ENCODE measurements around the gene KLK2.

KLK2 gene

DNA sequence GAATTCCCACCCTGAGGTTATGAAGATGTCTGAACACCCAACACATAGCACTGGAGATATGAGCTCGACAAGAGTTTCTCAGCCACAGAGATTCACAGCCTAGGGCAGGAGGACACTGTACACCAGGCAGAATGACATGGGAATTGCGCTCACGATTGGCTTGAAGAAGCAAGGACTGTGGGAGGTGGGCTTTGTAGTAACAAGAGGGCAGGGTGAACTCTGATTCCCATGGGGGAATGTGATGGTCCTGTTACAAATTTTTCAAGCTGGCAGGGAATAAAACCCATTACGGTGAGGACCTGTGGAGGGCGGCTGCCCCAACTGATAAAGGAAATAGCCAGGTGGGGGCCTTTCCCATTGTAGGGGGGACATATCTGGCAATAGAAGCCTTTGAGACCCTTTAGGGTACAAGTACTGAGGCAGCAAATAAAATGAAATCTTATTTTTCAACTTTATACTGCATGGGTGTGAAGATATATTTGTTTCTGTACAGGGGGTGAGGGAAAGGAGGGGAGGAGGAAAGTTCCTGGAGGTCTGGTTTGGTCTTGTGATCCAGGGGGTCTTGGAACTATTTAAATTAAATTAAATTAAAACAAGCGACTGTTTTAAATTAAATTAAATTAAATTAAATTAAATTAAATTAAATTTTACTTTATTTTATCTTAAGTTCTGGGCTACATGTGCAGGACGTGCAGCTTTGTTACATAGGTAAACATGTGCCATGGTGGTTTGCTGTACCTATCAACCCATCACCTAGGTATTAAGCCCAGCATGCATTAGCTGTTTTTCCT lies 11.5 kb upstream of the KLK2 start:
- Mint-ChIP-seq H3K27me3 (peaks cover 38% of the 10 kb centered on the region), H3K4me1 (no peaks in the 10 kb centered on the region), H3K27ac (no peak overlapping the region), H3K36me3 (no peaks in the 10 kb centered on the region), H3K9me3 (peaks cover 14% of the 10 kb centered on the region), H3K4me3 (no peak overlapping the region)
- CTCF ChIA-PET = no interaction called here
- DNase-seq = no peak

- Mint-ChIP-seq H3K4me3 (no peak overlapping the region), H3K36me3 (no peaks in the 10 kb centered on the region), H3K27ac (no peak overlapping the region), H3K4me1 (no peaks in the 10 kb centered on the region), H3K9me3 (no peaks in the 10 kb centered on the region), H3K27me3 (peaks cover 31% of the 10 kb centered on the region)
- CTCF ChIA-PET = no interaction called here
- no peak for DNase-seq
These were observed 3.8 kb upstream of the KLK2 start for GRCh38 chr19:50869479-50869878.

GRCh38 chr19:50870417-50871089 lies 2.7 kb upstream of the KLK2 start:
- Mint-ChIP-seq H3K4me3 (no peak overlapping the region), H3K4me1 (no peaks in the 10 kb centered on the region), H3K27me3 (peaks cover 23% of the 10 kb centered on the region), H3K36me3 (no peaks in the 10 kb centered on the region), H3K9me3 (no peaks in the 10 kb centered on the region), H3K27ac (no peak overlapping the region)
- peak; percentile 28 for DNase-seq
- CTCF ChIA-PET = no interaction called here

- H3K4me3 Mint-ChIP-seq = no peak overlapping the region
- H3K4me1 Mint-ChIP-seq = no peaks in the 10 kb centered on the region
- DNase-seq = no peak
- no peaks in the 10 kb centered on the region for H3K9me3 Mint-ChIP-seq
- H3K27ac Mint-ChIP-seq = no peak overlapping the region
- peaks cover 25% of the 10 kb centered on the region for H3K27me3 Mint-ChIP-seq
- no peaks in the 10 kb centered on the region for H3K36me3 Mint-ChIP-seq
- CTCF ChIA-PET = no interaction called here
These were observed 972 bp downstream of the KLK2 start for GRCh38 chr19:50874211-50874610.

- Mint-ChIP-seq H3K9me3 (no peaks in the 10 kb centered on the region), H3K27ac (no peak overlapping the region), H3K4me3 (no peak overlapping the region), H3K27me3 (peaks cover 12% of the 10 kb centered on the region), H3K4me1 (no peaks in the 10 kb centered on the region), H3K36me3 (no peaks in the 10 kb centered on the region)
- DNase-seq = no peak
- CTCF ChIA-PET = no interaction called here
These were observed 2.7 kb downstream of the KLK2 start for GRCh38 chr19:50875795-50876422.

GRCh38 chr19:50876456-50876855 lies 3.2 kb downstream of the KLK2 start:
- no peaks in the 10 kb centered on the region for H3K36me3 Mint-ChIP-seq
- H3K9me3 Mint-ChIP-seq = no peaks in the 10 kb centered on the region
- no peak overlapping the region for H3K4me3 Mint-ChIP-seq
- H3K4me1 Mint-ChIP-seq = no peaks in the 10 kb centered on the region
- no peak overlapping the region for H3K27ac Mint-ChIP-seq
- CTCF ChIA-PET = no interaction called here
- peaks cover 6% of the 10 kb centered on the region for H3K27me3 Mint-ChIP-seq
- no peak for DNase-seq

DNA sequence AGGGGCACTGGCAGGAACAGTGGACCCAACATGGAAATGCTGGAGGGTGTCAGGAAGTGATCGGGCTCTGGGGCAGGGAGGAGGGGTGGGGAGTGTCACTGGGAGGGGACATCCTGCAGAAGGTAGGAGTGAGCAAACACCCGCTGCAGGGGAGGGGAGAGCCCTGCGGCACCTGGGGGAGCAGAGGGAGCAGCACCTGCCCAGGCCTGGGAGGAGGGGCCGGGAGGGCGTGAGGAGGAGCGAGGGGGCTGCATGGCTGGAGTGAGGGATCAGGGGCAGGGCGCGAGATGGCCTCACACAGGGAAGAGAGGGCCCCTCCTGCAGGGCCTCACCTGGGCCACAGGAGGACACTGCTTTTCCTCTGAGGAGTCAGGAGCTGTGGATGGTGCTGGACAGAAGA lies 4.1 kb downstream of the KLK2 start:
- Mint-ChIP-seq H3K4me1 (no peaks in the 10 kb centered on the region), H3K4me3 (no peak overlapping the region), H3K36me3 (no peaks in the 10 kb centered on the region), H3K27me3 (peaks cover 6% of the 10 kb centered on the region), H3K27ac (no peak overlapping the region), H3K9me3 (no peaks in the 10 kb centered on the region)
- CTCF ChIA-PET = no interaction called here
- DNase-seq = no peak

DNA sequence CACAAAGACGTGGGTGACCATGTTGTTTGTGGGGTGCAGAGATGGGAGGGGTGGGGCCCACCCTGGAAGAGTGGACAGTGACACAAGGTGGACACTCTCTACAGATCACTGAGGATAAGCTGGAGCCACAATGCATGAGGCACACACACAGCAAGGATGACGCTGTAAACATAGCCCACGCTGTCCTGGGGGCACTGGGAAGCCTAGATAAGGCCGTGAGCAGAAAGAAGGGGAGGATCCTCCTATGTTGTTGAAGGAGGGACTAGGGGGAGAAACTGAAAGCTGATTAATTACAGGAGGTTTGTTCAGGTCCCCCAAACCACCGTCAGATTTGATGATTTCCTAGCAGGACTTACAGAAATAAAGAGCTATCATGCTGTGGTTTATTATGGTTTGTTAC lies 5.6 kb downstream of the KLK2 start:
- Mint-ChIP-seq H3K27ac (no peak overlapping the region), H3K4me1 (no peaks in the 10 kb centered on the region), H3K9me3 (no peaks in the 10 kb centered on the region), H3K4me3 (no peak overlapping the region), H3K36me3 (no peaks in the 10 kb centered on the region), H3K27me3 (peaks cover 9% of the 10 kb centered on the region)
- DNase-seq = no peak
- CTCF ChIA-PET = no interaction called here

GRCh38 chr19:50880241-50880640 lies 7.0 kb downstream of the KLK2 start:
- Mint-ChIP-seq H3K27ac (no peak overlapping the region), H3K27me3 (peaks cover 10% of the 10 kb centered on the region), H3K36me3 (no peaks in the 10 kb centered on the region), H3K4me3 (no peak overlapping the region), H3K9me3 (no peaks in the 10 kb centered on the region), H3K4me1 (no peaks in the 10 kb centered on the region)
- DNase-seq = no peak
- CTCF ChIA-PET = no interaction called here

DNA sequence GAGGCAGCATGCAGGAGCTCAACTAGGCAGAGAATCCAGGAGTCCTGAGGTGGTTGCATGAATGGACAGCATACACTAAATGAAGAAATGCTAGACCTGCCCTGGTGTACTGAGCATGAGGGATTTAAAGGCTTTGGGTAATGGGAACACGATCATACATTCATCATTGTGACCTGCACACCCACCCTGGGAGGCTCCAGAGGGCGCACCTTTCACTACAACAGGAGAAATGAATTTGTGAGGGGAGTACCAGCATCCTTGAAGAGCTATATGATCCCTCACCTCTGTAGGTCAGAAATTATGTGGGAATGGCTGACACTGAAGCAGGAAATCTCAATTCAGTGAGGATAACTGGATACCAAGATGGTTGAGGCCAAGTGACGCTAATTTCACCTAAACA lies 8.9 kb downstream of the KLK2 start:
- CTCF ChIA-PET = interaction anchor here (1.0 kb wide), 1 partner anchor 40 kb away, joined by 3 read pairs; no protein-coding TSS in a partner anchor
- Mint-ChIP-seq H3K9me3 (no peaks in the 10 kb centered on the region), H3K36me3 (no peaks in the 10 kb centered on the region), H3K27me3 (peaks cover 11% of the 10 kb centered on the region), H3K27ac (no peak overlapping the region), H3K4me1 (no peaks in the 10 kb centered on the region), H3K4me3 (no peak overlapping the region)
- DNase-seq = no peak

GRCh38 chr19:50889638-50890037 lies 16.4 kb downstream of the KLK2 start:
- H3K27ac Mint-ChIP-seq = no peak overlapping the region
- H3K9me3 Mint-ChIP-seq = peaks cover 9% of the 10 kb centered on the region
- CTCF ChIA-PET = no interaction called here
- no peaks in the 10 kb centered on the region for H3K4me1 Mint-ChIP-seq
- no peak overlapping the region for H3K4me3 Mint-ChIP-seq
- DNase-seq = no peak
- H3K36me3 Mint-ChIP-seq = no peaks in the 10 kb centered on the region
- peaks cover 30% of the 10 kb centered on the region for H3K27me3 Mint-ChIP-seq

- H3K36me3 Mint-ChIP-seq = no peaks in the 10 kb centered on the region
- no peak for DNase-seq
- no peak overlapping the region for H3K4me3 Mint-ChIP-seq
- no peak overlapping the region for H3K27ac Mint-ChIP-seq
- H3K9me3 Mint-ChIP-seq = peaks cover 18% of the 10 kb centered on the region
- H3K4me1 Mint-ChIP-seq = no peaks in the 10 kb centered on the region
- H3K27me3 Mint-ChIP-seq = peaks cover 37% of the 10 kb centered on the region
- CTCF ChIA-PET = no interaction called here
These were observed 17.4 kb downstream of the KLK2 start for GRCh38 chr19:50890422-50891252.

DNA sequence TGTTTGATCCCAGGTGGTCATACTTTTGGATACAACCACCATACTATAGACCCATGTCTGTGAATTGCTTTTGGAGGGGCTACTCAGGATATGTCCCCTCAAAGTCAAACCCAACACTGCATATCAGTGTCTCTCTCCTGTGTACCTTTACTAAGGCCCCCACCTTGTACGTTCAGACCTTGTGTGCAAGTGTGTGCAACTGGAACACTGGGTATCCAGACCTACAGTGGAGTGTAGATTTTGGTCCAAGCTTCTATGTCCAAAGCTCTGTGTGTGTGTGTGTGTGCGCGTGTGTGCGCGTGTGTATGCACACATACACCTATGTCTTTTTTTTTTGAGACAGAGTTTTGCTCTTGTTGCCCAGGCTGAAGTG lies 18.0 kb downstream of the KLK2 start:
- H3K4me3 Mint-ChIP-seq = no peak overlapping the region
- no peaks in the 10 kb centered on the region for H3K36me3 Mint-ChIP-seq
- no peak for DNase-seq
- CTCF ChIA-PET = no interaction called here
- H3K27ac Mint-ChIP-seq = no peak overlapping the region
- H3K27me3 Mint-ChIP-seq = peaks cover 37% of the 10 kb centered on the region
- no peaks in the 10 kb centered on the region for H3K4me1 Mint-ChIP-seq
- peaks cover 18% of the 10 kb centered on the region for H3K9me3 Mint-ChIP-seq

- no peak for DNase-seq
- Mint-ChIP-seq H3K9me3 (peaks cover 18% of the 10 kb centered on the region), H3K27me3 (peaks cover 24% of the 10 kb centered on the region), H3K4me3 (no peak overlapping the region), H3K27ac (no peak overlapping the region), H3K36me3 (no peaks in the 10 kb centered on the region), H3K4me1 (no peaks in the 10 kb centered on the region)
- CTCF ChIA-PET = no interaction called here
These were observed 20.0 kb downstream of the KLK2 start for GRCh38 chr19:50893047-50893736.

Measured in activated naive CD4-positive, alpha-beta T cell treated with anti-CD3 and anti-CD28 coated beads, Interleukin-2, amount 10 ng/mL, durations not matched to agents 7 days and 5 days (primary cell).